HPDE6-E6E7 (cell line): Measurements from ENCODE around the gene AGAP9.
"Not testable (repeated sequence)": the region's sequence is repeated elsewhere in the genome, so short reads cannot be mapped to it uniquely, and the experiment has no call there.

Source experiments
- DNase-seq: peaks from one replicate; pipeline ENCODE4 v3.0.0; 2011; ENCODE audit warnings: missing footprints; ENCODE audit errors: extremely low spot score

The AGAP9 gene

DNA sequence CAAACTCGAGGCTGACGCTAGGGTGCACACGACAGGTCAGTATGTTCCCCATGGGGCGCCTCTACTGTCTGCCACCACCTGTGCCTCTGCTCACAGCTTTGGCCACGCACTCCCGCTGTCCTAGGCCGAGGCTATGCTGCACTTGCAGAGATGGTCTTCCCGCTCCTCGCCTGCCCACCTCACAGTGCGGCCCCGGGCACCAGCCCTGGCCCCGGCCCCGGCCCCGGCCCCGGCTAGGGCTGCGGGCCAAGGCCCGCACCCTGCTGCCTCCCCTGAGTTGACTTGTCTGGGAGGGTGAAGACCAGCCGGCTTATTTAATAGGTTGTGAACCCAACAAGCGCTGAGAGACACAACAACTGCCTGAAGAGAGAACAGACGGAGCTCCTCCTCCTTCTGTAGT lies at the start of gene AGAP9:
TSS of gene AGAP9 (minus strand) at position 164 of the 400 bp plus-strand sequence. CDS start at position 52, 112 bp downstream.
- DNase-seq = not testable (repeated sequence)

DNA sequence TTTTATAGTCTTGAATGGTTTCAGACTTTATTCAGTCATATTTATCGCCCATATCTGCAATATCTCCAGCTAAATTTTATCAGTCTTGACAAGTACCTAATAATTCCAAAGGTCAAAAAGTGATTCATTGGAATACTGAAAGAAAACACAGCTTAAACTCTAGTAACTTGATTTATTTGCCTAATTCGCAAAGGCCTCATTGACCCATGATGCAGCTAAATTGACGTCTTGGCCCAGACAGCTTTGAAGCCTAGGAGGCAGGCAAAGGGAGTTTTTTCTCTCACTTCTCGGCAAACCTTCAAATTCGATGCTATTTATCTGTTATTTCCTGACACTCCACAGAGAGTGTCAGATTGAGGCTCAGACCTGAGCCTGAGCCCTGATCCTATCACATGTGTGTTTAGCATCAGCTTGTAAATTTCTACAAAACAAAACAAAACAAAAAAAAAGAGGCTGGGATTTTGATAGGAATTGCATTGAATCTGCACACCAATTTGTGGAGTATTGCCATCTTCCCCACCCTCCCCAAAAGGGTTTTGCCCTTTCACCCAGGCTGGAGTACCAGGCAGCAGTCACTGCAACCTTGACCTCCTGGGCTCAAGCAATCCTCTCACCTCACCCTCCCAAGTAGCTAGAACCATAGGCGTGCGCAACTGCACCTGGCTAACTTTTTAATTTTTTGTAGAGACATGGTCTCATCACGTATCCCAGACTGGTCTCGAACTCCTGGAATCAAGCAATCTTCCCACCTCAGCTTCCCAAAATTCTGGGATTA lies 47.9 kb upstream of the AGAP9 start:
- DNase-seq = not testable (repeated sequence)

DNA sequence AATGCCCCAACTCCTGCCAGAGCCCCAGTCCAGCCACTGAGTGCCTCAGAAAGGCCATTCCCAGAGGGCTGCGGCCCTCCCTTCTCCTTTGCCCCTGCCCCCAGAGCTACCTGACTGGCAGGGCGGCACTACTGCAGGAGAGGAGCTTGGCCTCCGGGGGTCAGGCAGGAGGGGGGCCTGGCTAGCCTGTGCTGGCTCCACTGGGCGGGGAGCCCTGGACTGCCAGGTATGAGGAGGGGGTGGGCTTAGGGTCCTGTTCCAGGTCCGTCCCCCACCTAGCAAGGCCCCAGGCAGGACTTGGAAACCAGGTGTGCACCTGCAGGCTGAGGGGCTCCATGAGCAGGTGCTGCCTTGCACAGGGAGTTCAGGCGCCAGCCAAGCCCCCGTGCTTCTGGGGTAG lies 43.3 kb upstream of the AGAP9 start:
- DNase-seq = not testable (repeated sequence)

DNA sequence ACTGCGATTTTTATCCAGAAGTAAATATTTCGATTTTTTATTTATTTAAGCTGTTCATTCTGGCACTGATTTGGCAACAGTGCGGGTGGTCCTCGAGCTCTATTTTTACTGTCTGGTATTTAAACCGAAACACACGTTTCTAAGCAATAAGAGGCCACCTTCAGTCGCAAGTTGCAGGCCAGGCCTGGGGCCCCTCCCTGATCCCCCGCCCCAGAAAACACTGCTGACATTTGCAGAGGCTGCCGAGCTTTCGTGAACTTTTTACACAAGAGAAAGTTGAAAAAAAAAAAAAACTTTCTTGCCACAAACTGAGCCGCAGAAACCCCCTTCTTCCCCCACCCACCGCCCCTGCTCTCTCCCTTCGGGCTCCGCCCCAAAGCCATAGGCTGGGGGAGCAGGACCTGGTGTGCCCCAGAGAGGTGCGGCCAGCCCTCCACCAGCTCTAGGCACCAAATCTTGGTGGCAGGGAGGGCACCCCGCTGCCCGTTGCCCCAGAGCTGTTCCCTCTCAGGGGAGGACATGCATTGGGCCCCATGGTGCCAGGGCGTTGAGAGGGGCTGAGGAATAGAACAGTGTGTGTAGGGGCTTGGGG lies 42.8 kb upstream of the AGAP9 start:
- not testable (repeated sequence) for DNase-seq

DNA sequence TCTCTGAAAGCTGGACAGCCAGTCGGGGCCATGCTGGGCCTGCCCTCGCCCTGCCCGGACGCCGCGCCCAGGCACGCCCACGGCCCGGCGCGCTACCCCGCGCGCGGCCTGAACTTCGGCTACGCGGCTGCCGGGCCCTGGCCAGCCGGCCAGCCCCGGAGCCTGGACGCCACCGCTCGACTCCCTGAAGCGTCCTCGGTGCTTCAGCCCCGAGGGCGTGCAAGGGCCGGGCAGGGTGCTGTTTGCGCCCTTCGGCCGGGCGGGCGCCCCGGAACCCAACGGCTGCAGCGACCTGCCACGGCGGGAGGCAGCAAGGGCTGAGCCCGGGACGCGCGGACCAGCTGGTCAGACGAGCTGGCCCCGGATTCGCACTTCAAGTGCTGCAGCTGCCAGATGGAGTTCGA lies 42.1 kb upstream of the AGAP9 start:
- DNase-seq = not testable (repeated sequence)

DNA sequence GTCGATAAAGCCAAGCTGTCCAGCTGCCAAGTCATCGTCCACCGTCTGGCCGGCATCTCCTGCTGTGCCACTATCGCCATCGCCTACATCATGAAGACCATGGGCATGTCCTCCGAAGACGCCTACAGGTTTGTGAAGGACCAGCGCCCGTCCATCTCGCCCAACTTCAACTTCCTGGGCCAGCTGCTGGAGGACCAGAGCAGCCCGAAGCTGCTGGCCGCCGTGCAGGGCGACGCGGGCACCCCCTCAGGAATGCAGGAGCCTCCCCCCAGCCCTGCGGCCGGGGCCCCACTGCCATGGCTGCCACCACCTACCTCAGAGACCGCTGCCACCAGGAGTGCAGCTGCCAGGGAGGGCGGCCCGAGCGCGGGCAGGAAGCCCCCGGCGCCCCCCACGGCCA lies 41.5 kb upstream of the AGAP9 start:
- not testable (repeated sequence) for DNase-seq

DNA sequence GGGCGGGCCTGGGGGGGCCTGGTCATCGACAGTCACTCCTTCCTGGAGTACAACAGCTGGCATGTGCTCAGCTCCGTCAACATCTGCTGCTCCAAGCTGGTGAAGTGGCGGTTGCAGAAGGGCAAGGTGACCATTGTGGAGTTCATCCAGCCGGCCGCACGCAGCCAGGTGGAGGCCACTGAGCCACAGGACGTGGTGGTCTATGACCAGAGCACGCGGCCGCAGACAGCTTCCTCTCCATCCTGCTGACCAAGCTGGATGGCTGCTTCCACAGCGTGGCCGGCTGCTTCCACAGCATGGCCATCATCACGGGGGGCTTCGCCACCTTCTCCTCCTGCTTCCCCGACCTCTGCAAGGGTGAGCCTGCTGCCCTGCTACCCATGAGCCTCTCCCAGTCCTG lies 40.9 kb upstream of the AGAP9 start:
- not testable (repeated sequence) for DNase-seq

DNA sequence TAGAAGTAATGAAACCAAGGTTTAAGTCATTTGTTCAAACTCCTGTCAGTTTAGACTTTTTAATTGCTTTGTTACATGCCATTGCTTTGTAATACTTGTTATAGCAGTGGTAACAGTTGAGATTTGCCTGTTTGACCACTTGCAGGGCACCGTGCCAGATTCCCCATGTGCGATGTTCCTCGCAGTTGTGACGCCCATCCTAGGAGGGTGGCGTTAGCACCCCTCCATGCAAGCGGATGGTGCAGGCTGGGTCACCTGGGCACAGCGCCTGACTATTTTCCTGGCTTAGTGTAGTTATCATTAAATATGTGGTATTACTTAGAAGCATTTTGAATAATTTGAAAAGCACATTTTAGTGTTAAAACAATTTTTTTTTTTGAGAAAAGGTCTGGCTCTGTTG lies 37.0 kb upstream of the AGAP9 start:
- DNase-seq = not testable (repeated sequence)

DNA sequence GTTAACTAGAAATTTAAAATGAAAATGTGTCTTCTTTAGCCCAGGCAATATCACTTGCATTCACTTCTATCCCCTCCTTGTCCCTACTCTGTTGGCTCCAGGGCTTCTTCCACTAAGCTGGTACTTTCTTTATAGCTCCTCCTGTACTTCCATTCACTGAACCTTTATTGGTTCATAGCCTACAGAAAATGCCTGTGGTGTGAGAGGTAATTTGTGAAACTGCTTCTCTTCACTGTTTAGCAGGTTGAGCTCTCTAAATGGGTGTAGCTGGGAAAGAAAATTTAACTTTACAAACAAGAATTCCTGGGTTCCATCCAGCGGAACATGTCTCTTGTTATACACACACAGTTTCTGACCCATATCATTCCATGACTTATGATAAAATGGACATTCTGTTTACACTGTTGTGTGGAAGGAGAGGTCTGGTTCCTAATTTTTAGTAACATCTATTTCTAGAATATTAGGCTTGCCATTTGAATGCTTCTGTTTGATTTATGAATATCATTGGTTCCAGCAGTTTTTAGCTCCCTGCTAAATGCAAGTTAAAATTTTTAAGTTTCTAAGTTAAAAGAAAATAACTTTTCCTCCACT lies 36.4 kb upstream of the AGAP9 start:
- not testable (repeated sequence) for DNase-seq

DNA sequence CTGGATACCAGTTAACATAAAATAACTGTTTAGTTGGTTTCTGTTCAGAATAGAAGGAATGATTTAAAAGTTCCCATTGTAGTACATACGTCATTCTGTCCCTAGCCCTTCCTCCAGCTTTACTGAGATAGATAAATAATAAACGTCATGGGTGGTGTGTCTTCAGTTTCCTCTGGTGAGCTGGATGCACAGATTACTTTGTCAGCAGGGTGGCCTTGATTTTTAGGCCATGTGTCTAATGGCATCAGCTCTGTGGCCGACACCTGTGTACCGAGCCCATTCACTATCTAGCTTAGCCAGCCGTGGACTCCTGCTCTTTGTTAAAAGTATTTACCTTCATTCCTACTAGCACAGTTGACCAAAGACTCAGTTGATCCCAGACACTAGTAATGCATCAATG lies 34.7 kb upstream of the AGAP9 start:
- peak; percentile 1 for DNase-seq

DNA sequence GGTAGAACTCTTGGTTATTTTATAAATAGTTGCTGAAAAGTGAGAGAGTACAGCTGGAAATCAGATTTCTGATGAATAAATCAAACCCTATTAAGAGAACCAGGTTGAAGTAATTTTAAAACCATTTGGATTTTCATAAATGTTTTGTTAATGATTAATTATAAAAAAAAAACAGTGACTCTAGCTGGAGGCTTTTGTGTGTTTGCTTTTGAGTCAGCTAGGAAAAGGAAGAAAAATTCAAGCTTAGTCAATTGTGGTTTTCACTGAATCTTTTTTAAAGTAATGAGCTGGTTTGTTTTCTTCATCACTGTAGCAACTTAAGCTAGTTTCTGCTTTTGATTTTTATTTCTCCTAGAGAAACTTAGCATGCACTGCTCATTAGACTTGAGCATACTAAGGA lies 34.2 kb upstream of the AGAP9 start:
- DNase-seq = not testable (repeated sequence)

DNA sequence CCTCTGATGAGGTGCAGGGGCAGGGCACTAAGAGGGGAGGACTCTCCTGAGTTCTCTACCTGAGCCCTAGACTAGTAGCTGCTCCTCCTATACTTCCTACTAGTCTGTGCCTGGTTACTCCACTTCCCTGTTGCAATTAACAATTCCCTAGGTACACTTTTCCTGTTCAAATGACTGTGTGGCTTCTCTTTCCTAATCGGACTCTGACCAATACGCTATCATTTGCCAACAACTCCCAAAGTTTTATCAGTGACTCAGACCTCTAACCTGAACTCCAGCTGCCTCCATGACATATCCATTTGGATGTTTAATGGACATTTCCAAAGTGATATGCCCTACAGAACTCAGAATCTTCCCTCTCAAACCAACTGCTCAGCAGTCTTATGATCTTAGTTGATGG lies 31.9 kb upstream of the AGAP9 start:
- DNase-seq = not testable (repeated sequence)

DNA sequence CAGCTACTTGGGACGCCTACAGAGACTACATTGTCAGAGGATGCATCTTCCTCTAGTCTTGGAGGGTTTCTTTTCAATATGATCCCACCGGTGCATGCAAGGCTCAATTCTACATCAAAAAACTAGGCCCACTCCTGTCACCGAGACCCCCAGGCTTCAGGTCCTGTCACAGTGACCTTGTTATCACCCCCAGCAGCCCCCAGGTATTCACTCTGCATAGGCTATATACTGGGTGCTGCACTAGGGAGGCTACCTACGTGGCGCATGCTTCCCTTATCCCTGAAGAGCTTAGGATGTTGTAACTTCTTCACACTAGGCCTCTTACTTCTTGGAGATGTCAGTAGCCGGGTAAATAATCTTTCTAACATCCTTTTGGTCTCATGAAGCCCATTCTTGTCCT lies 31.1 kb upstream of the AGAP9 start:
- not testable (repeated sequence) for DNase-seq

DNA sequence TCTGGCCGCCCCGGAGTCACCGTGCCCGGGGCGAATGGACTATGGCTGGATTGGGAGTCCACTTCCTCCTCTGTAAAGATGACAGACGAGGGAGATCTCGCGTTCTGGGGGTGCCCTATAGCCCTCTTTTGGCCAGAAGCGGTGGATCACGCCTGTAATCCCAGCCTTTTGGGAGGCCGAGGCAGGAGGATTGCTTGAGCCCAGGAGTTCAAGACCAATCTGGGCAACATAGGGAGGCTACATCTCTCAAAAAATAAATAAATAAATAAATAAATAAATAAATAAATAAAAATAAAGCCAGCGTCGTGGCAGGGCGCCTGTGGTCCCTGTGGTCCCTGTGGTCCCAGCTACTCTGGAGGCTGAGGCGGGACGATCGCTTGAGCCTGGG lies 30.4 kb upstream of the AGAP9 start:
- not testable (repeated sequence) for DNase-seq

DNA sequence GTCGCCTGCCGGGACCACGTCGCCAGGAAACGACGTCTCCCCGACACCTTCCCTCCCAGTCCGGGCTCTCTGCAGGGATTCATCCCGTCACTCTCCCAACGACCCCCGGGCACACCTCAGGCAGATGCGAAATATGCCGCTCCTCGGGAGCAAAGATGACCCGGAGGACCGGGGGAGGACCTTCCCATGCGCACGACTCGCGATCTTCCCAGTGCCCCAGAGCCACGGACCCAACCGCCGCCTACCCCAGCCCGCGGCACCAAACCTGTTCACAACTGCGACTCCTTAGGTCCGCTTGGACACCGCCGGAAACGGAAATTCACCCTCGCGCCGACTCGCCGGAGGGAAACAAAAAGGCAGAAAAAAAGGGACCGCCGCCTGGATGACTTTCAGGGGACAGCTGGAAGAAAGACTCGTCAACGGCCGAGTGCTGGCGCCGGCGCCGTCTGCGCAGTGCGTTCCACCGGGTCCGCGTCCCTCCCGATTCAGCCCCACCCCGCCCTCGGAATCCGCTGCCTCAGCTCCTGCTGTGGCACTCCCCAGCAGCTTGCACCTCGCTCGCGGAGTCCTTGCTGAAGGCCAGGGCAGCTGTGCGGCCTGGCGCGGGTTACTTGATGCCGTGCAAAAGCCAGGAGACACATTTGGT lies 29.9 kb upstream of the AGAP9 start:
- DNase-seq = peak; percentile 5

DNA sequence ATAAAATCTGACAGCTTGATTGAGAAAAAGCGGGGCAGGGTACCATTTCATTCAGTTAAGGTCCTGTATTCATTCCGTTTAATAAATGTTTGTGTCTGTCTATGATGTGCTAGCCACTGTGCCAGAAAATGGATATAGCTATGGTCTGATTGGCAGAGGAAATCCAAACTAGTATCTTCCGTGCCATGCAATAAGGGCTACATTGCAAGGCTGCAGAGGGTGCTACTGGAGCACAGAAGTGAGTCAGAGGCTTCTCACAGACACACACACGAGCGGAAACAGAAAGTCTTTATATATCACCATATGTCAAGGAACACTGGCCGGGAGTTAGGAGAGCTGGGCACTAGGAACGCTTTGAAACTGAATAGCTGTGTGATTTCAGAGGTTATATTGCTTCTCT lies 29.3 kb upstream of the AGAP9 start:
- DNase-seq = not testable (repeated sequence)

DNA sequence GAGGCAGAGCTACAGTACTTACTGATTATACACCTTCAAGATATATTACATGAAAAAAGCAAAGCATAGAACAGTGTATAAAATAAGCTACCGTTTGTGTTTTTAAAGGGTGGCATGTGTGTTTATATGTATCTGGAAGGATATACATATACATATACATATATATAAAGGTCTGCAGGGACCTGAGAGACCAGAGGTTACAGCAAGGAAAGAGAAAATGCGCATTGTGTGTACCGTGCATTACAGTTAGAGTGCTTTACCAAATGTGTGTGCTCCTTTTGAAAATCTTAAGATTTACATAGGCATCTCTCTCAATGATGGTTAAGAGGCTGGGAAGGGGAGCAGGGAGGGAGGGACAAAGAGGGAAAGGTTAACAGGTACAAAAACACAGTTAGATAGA lies 23.8 kb upstream of the AGAP9 start:
- not testable (repeated sequence) for DNase-seq

DNA sequence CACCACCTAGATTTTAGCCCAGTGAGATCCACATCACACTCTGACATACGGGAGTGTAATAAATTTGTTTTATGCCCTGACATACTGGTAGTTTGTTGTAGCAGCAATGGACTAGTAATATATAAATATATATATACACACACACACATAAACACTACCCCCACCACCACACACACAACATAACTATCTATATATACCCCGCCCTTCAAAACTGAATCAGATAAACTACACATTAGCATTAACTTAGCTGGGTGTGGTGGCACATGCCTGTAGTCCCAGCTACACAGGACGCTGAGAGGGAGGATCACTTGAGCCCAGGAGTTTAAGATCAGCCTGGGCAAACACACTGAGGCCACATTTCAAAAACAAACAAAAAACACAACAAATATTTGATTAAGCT lies 13.0 kb upstream of the AGAP9 start:
- not testable (repeated sequence) for DNase-seq

DNA sequence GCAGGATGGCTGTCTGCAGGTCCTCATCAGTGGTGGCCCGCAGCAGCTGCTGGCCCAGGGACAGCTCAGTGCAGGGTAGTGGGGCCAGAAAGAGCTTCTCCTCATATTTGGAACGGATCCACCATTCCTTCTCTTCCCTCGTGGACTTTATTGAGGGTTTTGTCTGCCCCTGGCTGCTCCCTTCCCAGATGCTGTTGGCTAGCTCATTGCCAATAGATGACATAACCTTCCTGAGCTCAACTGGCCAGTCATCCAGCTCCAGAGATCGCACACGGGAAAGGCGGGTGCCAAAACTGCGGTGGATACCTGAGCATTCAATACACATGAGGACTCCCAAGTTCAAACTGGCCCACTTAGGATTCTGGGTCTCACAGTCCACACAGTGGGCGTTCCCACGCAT lies 21.1 kb downstream of the AGAP9 start:
- not testable (repeated sequence) for DNase-seq

DNA sequence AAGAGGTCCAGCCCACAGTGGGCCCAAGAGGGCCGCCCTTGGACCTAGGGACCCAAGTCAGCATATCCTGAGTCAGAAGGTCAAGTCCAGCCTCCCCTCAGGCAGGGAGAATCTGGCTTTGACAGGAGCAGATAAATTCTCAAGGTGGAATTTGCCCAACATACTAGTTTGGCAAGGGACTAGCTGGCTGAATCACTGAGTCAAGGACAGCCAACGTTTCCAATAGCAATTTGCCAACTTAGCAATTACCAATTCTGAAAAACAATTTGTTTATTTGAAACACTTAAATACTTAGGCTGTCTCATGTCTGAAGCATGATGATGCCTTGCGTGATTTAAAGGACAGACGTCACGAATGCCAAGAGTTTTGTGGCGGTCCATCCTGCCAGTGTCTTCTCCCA lies 29.2 kb downstream of the AGAP9 start:
- DNase-seq = not testable (repeated sequence)

DNA sequence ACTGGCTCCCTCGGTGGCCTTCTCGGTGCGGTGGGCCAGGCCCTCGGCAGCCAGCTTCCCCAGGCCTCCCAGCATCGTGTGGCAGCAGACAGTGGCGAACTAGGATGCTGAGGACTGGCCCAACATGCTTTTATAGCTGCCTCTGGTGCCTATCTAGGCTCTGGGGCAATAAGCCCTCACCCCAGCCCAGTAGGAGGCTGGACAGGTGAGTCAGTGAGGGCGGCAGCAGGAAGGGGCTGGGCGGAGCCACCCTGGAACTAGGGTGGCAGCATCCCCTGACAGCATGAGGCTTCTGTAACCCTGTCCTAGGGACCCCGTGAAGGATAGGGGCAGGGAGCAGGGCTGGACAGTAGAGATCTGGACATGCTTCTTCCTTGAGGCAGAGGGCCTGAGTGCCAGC lies 31.8 kb downstream of the AGAP9 start, which contains the start of gene FAM25G:
TSS of gene FAM25G (minus strand) at position 101 of the 400 bp plus-strand sequence. CDS start at position 75, 26 bp downstream.
- DNase-seq = not testable (repeated sequence)

DNA sequence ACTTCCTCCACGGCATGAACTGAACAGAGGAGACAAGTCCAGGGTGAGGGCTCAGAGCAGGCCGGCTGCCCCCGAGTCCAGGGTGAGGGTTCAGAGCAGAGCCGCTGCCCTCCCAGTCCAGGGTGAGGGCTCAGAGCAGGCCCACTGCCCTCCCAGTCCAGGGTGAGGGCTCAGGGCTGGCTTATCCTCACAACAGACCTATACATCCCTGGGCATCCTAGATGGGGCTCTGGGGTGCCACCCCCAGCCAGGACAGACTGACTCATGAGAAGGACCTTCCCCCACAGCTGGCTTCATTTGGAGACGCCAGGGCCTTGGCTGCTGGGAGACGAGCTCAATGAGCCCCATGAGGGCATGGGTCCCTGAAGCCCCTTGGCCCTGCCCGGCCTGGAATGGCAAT lies 33.8 kb downstream of the AGAP9 start:
- DNase-seq = not testable (repeated sequence)
